Measurements from ENCODE around the gene AQP12B.

- no peak for TF ChIP-seq CTCF (IDR thresholded peaks at IDR 0.05)
- TF ChIP-seq POLR2A (IDR thresholded peaks at IDR 0.05): no peak
Observed at GRCh38 chr2:240636563-240637115, 46.0 kb downstream of the AQP12B start.
